Brain microvascular endothelial cell (primary cell): ENCODE measurements around the gene ROMO1.
"Not testable (repeated sequence)": the region's sequence is repeated elsewhere in the genome, so short reads cannot be mapped to it uniquely, and the experiment has no call there.

Source experiments
- DNase-seq: peaks from one replicate; pipeline ENCODE4 v3.0.0-alpha.2; 2020
- H3K27ac ChIP-seq: fragments of 250-450 bp; sonication (Bioruptor Pico); 2 replicates; pipeline ENCODE4 v1.5.1; 2020; ENCODE audit warnings: mild to moderate bottlenecking, moderate library complexity
- H3K27me3 ChIP-seq: fragments of 250-450 bp; sonication (Bioruptor Pico); replicated peaks from 2 replicates; pipeline ENCODE4 v1.5.1; 2020; ENCODE audit warnings: mild to moderate bottlenecking
- H3K36me3 ChIP-seq: fragments of 250-450 bp; sonication (Bioruptor Pico); replicated peaks from 2 replicates; pipeline ENCODE4 v1.5.1; 2020; ENCODE audit warnings: mild to moderate bottlenecking
- H3K4me3 ChIP-seq: 2 replicates; pipeline ENCODE4 v1.5.1; 2011; ENCODE audit warnings: low read depth, mild to moderate bottlenecking, control low read depth, low read length, moderate library complexity
- in situ Hi-C: cut with HindIII; loops from 2 replicates; pipeline ENCODE4 v1.10.0; 2017; ENCODE audit warnings: low sequenced_read_pairs, low pct_ligation_motif_present
- TF ChIP-seq, protein P1 (sequence below): IDR thresholded peaks from 2 replicates; pipeline ENCODE4 v1.5.1; 2011; ENCODE audit warnings: low read depth, mild to moderate bottlenecking, moderate library complexity, low read length, control low read depth, inconsistent platforms; ENCODE audit errors: missing control alignments

The ROMO1 gene

DNA sequence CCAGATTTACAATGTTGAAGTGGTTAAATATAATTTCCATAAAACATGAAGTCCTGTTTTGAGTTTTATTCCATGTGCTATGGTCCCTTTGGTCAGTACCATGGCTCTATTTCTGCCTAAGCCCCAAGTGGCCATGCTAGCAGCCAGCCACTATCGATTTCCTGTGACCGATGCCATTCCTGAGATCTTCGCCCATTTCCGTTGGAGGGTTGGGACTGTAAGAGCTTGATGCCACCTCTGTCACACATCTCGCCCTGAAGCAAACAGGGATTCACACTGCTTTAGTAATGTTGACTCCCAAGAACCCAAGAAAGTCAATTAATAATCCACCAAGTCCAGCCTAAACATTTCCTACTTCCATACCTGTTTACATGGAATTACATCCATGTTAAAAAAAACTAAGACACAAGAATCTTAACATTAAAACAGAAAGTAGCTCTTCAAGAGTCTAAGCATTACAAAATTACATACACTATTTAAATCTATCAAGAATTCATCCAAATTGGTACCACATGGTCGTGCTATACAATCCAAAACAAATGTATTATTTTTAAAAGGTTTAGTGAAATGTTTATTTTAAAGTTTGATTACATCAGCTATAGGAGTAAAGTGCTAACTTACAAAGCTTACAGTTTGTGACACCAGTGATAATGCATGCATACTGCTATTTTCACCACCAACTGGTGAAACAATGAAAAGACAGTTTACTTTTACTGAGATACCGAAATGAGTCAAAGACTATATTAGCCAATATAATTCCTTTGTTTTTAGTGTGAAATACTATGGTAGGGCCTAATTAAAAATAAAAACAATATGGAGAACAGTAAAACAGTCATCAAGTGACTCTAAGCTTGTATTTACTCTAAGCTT is 40.3 kb downstream of the ROMO1 start:
- Histone ChIP-seq H3K27ac (peak overlapping the region; percentile 100), H3K4me3 (peak overlapping the region; percentile 96), H3K36me3 (peaks cover 65% of the 10 kb centered on the region), H3K27me3 (no peaks in the 10 kb centered on the region)
- TF ChIP-seq, protein P1, sequence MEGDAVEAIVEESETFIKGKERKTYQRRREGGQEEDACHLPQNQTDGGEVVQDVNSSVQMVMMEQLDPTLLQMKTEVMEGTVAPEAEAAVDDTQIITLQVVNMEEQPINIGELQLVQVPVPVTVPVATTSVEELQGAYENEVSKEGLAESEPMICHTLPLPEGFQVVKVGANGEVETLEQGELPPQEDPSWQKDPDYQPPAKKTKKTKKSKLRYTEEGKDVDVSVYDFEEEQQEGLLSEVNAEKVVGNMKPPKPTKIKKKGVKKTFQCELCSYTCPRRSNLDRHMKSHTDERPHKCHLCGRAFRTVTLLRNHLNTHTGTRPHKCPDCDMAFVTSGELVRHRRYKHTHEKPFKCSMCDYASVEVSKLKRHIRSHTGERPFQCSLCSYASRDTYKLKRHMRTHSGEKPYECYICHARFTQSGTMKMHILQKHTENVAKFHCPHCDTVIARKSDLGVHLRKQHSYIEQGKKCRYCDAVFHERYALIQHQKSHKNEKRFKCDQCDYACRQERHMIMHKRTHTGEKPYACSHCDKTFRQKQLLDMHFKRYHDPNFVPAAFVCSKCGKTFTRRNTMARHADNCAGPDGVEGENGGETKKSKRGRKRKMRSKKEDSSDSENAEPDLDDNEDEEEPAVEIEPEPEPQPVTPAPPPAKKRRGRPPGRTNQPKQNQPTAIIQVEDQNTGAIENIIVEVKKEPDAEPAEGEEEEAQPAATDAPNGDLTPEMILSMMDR, result peak; percentile 25
- DNase-seq, result no peak
- in situ Hi-C loops, result loop anchor here (25.0 kb wide), 1 partner anchor 148 kb away; no protein-coding TSS in a partner anchor

DNA sequence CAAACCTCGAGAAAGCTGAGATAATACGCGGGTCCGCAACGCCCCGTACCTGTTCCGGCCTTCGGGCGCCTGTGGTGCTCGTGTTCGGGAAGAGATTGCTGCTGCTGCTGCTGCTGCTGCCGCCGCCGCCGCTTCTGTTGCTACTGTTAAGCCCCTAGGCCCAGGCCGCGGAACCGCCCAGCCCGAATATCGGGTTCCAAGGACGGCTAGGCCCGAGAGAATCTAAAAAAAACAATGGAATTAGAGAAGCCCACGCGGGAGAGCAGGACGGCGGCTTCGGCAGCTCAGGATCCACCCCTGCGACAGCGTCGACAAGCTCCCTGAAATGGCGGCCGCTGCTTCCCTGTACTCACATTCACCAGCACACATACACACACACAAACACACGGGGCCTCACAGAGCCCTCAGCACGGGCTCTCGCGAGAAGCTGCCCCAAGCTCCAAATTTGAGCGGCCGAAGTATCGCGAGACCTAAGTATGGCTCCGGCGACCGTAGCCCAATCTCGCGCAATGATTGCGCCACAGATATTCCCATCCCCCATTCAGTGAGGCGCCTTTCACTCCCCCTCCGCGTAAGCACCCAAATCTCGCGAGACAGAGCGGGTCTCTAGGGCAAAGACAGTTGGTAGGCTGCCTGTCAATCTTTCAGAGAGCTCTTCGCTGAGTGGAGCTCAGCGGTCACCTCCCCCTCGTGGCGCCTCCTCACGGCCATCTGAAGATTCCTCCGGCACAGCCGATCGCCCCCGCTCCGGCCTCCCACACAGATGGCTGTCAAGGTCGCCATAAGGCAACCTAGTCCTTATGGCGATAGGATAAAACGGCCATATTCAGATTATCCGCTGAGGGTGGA is 42.9 kb downstream of the ROMO1 start, which contains the start of gene RBM39:
Gene RBM39, minus strand, starts transcription at position 369 of the 849 bp plus-strand sequence. CDS start 1,386 bp downstream, outside the sequence.
- peak; percentile 100 for DNase-seq
- in situ Hi-C loops, result loop anchor here (25.0 kb wide), 1 partner anchor 145 kb away; no protein-coding TSS in a partner anchor
- H3K4me3 ChIP-seq, result peak within 1 kb of the TSS; percentile 96
- H3K27me3 ChIP-seq, result no peaks in the 10 kb centered on the region
- TF ChIP-seq, protein P1, result peak; percentile 63
- peak within 1 kb of the TSS; percentile 100 for H3K27ac ChIP-seq
- peaks cover 40% of the 10 kb centered on the region for H3K36me3 ChIP-seq

DNA sequence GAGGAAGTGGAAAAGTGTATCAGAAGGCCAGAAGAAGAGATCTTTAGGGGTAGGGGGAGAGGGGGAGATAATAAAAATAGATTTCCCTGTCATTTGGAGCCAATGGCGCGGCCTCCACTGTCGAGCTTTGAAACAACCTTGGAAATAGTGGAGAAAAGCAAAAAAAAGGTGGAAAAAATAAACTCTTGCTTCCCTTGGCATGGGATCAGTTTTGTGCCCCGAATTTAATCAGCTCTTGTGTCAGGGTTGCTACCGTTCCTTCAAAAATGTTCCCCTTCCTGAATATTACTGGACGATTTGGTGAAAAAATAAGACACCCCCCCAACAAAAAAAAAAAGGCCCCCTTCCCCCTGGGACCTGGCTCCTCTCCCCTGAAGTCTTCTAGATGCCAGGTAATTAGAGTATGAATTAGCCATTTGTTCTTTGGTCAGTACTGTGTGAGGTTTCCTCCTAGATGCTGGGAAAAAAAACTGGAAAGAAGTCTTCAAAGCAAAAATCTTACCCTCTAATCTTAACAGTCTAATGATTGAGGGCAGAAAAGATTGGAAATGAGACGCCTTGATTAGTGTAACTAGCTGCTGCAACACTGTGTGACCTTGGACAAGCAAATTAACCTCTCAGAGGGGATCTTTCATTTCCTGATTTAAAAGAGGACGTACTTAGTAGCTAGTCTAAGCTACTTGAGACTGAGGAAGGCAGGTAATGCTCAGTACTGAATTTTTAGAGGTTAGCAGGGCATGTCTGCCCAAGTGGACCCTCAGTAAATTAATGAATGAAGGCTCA is 43.7 kb downstream of the ROMO1 start:
- DNase-seq, result no peak

DNA sequence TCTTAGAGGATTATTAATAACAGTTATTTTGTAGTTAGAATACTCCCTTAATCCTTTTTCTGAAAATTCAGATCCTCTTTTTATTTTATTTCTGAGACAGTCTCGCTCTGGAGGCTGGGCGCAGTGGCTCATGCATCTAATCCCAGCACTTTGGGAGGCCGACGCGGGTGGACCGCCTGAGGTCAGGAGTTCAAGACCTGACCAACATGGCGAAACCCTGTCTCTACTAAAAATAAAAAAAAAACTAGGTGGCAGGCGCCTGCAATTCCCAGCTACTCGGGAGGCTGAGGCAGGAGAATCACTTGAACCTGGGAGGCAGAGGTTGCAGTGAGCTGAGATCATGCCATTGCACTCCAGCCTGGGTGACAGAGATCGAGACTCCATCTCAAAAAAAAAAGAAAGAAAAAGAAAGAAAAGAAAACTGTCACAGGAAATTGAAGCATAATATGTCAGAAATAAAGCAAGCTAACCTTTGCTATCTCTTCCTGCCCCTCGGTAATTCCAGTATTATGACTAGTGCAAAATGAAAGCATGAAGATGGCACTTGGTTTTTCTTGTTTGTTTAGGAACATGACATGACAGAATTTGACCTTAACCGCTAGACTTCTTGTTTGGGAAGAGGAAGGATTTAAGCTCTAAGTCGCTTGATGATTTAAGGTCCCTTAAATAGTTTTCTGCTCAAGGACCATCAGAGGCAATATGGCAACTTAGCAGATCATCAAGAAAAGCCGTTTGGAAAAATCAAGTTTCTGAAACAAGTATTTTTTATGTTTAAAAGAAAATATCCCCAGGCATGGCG is 44.7 kb downstream of the ROMO1 start:
- H3K27ac ChIP-seq, result peak overlapping the region; percentile 99
- no peaks in the 10 kb centered on the region for H3K27me3 ChIP-seq
- in situ Hi-C loops, result loop anchor here (25.0 kb wide), 1 partner anchor 143 kb away; no protein-coding TSS in a partner anchor
- no peak overlapping the region for H3K4me3 ChIP-seq
- no peak for DNase-seq
- TF ChIP-seq, protein P1, result no peak
- peaks cover 25% of the 10 kb centered on the region for H3K36me3 ChIP-seq

More for the DNA sequence above, 43.7 kb downstream of the ROMO1 start:
- no peaks in the 10 kb centered on the region for H3K27me3 ChIP-seq
- peaks cover 34% of the 10 kb centered on the region for H3K36me3 ChIP-seq
- H3K27ac ChIP-seq, result peak overlapping the region; percentile 99
- in situ Hi-C loops, result loop anchor here (25.0 kb wide), 1 partner anchor 144 kb away; no protein-coding TSS in a partner anchor
- TF ChIP-seq, protein P1, result no peak
- H3K4me3 ChIP-seq, result peak overlapping the region; percentile 66

DNA sequence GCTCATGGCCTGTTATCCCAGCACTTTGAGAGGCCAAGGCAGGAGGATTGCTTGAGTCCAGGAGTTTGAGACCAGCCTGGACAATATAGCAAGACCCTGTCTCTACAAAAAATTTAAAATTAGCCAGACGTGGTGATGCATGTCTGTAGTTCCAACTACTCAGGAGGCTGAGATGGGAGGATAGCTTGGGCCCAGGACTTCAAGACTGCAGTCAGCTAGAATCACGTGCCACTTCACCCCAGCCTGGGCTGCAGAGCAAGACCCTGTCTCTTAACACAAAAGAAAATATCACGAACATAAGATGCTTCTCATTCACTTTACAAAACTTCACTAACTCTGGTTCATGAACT is 45.3 kb downstream of the ROMO1 start:
- not testable (repeated sequence) for DNase-seq, H3K27me3 ChIP-seq

More for the DNA sequence above, 45.3 kb downstream of the ROMO1 start:
- in situ Hi-C loops, result loop anchor here (25.0 kb wide), 1 partner anchor 143 kb away; no protein-coding TSS in a partner anchor
- H3K4me3 ChIP-seq, result not testable (repeated sequence)
- Histone ChIP-seq H3K36me3 (peaks cover 22% of the 10 kb centered on the region), H3K27ac (peak overlapping the region; percentile 99)
